ENCODE results near the gene RPP25L. TPM values are rescaled to one million over a fixed set of nuclear protein-coding genes. Genes with fewer than 3 reads are reported as not detected.
"Not testable (repeated sequence)": the region's sequence is repeated elsewhere in the genome, so short reads cannot be mapped to it uniquely, and the experiment has no call there.

Gene RPP25L
- total RNA-seq, 2 donors from 2014 or later, result 52.1 to 53.2 TPM

DNA sequence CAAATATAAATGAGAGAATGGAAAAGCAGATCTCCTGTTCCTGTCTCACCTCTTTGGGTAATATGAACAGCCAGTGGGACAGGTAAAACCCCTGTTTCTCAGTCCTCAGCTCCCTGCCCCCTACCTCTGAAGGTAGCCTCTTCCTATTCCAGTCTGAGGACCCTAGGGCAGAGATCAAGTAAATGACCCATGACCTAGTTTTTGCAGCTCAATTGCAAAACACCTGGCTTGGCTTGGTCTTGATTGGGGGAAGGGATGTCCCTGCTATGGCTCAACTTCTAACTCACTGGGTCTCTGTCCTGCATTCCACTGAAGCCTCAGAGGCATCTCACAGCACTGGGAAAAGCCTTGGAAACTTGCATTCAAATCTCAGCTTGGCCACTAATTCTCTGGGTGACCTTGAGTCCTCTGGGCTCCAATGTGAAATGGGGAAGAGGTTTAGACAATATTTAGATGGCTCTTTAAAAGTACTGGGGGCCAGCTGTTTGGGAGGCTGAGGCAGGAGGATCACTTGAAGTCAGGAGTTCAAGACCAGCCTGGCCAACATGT, 32.9 kb upstream of the RPP25L start:
- peaks cover 7% of the 10 kb centered on the region for H3K4me1 ChIP-seq (replicated peaks)
- H3K27me3 ChIP-seq (replicated peaks; ENCODE audit: insufficient read depth), result no peaks in the 10 kb centered on the region
- intact Hi-C loops (cut with DNase I), result no loop called here
- H3K9me3 ChIP-seq, result no peaks in the 10 kb centered on the region
- peaks cover 3 to 5% of the 10 kb centered on the region in 2 donors for H3K36me3 ChIP-seq
- TF ChIP-seq POLR2A (IDR thresholded peaks at IDR 0.05) (no peak), POLR2AphosphoS5 (IDR thresholded peaks at IDR 0.05) (no peak)
- TF ChIP-seq, protein P1, sequence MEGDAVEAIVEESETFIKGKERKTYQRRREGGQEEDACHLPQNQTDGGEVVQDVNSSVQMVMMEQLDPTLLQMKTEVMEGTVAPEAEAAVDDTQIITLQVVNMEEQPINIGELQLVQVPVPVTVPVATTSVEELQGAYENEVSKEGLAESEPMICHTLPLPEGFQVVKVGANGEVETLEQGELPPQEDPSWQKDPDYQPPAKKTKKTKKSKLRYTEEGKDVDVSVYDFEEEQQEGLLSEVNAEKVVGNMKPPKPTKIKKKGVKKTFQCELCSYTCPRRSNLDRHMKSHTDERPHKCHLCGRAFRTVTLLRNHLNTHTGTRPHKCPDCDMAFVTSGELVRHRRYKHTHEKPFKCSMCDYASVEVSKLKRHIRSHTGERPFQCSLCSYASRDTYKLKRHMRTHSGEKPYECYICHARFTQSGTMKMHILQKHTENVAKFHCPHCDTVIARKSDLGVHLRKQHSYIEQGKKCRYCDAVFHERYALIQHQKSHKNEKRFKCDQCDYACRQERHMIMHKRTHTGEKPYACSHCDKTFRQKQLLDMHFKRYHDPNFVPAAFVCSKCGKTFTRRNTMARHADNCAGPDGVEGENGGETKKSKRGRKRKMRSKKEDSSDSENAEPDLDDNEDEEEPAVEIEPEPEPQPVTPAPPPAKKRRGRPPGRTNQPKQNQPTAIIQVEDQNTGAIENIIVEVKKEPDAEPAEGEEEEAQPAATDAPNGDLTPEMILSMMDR (IDR thresholded peaks at IDR 0.05), result no peak
- no peak overlapping the region for H3K4me3 ChIP-seq
- H3K27ac ChIP-seq, result no peak overlapping the region
- no peak for DNase-seq (ENCODE audit: low spot score)

DNA sequence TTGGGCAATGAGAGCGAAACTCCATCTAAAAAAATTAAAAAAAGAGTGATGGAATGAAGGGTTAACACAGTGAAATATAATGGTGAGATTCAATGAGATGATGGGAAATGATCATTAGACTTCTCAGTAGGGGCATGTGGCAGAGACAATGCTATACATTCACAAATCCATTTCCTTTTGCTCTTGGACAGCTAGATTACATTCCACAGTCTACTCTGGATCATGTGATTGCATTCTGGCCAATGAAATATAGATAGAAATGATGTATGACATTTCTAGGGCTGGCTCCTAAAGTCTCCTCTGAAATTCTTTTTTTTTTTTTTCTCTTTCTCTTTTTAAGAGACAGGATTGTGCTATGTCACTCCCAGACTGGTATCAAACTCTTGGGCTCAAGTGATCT, 30.8 kb upstream of the RPP25L start:
- H3K27ac ChIP-seq, result no peak overlapping the region
- WGBS, result 100% methylated on average over 1 of the region's 1 CpG
- no peaks in the 10 kb centered on the region for H3K27me3 ChIP-seq (replicated peaks; ENCODE audit: insufficient read depth)
- H3K36me3 ChIP-seq, result no peaks in the 10 kb centered on the region
- intact Hi-C loops (cut with DNase I), result no loop called here
- peaks cover 4% of the 10 kb centered on the region for H3K4me1 ChIP-seq (replicated peaks)
- no peak overlapping the region for H3K4me3 ChIP-seq
- H3K9me3 ChIP-seq, result no peaks in the 10 kb centered on the region
- no peak for DNase-seq (ENCODE audit: low spot score)
- TF ChIP-seq, protein P1 (IDR thresholded peaks at IDR 0.05), result no peak
- TF ChIP-seq POLR2AphosphoS5 (IDR thresholded peaks at IDR 0.05) (no peak), POLR2A (IDR thresholded peaks at IDR 0.05) (no peak)

DNA sequence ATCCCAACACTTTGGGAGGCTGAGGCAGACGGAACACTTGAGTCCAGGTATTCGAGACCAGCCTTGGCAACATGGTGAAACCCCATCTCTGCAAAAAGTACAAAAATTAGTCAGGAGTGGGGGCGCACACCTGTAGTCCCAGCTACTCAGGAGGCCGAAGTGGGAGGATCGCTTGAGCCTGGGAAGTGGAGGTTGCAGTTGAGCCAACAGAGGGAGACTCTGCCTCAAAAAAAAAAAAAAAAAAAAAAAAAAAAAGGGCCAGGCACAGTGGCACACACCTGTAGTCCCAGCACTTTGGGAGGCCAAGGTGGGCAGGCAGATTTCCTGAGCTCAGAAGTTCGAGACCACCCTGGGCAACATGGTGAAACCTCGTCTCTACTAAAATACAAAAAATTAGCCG, 27.4 kb upstream of the RPP25L start:
- H3K27ac ChIP-seq; H3K36me3 ChIP-seq; intact Hi-C loops (cut with DNase I); DNase-seq (ENCODE audit: low spot score); H3K4me1 ChIP-seq (replicated peaks); H3K27me3 ChIP-seq (replicated peaks; ENCODE audit: insufficient read depth); H3K4me3 ChIP-seq; H3K9me3 ChIP-seq: not testable (repeated sequence)
- WGBS, result 97% methylated on average over 8 of the region's 8 CpGs

DNA sequence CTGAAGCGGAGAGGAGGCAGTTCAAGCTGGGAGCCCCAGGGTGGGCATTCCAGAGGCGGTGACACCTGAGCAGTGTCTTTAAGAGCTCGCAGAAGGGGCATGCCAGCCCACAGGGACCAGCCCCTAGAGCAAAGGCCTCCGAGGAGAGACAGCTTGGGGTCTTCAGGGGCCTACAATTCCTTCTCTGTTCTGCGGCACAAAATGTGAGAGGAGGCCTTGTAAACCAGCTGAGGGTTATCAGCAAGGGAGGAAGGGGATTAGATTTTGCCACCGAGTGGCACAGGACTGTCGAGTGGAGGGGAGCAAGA, 26.2 kb upstream of the RPP25L start:
- WGBS, result 12% methylated on average over 7 of the region's 7 CpGs
- H3K4me1 ChIP-seq (replicated peaks), result no peaks in the 10 kb centered on the region
- no peak for TF ChIP-seq POLR2AphosphoS5 (IDR thresholded peaks at IDR 0.05)
- no peak for TF ChIP-seq POLR2A (IDR thresholded peaks at IDR 0.05)
- TF ChIP-seq, protein P1 (IDR thresholded peaks at IDR 0.05), result no peak
- H3K27me3 ChIP-seq (replicated peaks; ENCODE audit: insufficient read depth), result no peaks in the 10 kb centered on the region
- no peaks in the 10 kb centered on the region for H3K36me3 ChIP-seq
- DNase-seq (ENCODE audit: low spot score), result no peak
- peak overlapping the region; percentile 78 to 87 for H3K27ac ChIP-seq
- intact Hi-C loops (cut with DNase I), result no loop called here
- H3K9me3 ChIP-seq, result no peaks in the 10 kb centered on the region
- H3K4me3 ChIP-seq, result peak overlapping the region; percentile 74 to 76

DNA sequence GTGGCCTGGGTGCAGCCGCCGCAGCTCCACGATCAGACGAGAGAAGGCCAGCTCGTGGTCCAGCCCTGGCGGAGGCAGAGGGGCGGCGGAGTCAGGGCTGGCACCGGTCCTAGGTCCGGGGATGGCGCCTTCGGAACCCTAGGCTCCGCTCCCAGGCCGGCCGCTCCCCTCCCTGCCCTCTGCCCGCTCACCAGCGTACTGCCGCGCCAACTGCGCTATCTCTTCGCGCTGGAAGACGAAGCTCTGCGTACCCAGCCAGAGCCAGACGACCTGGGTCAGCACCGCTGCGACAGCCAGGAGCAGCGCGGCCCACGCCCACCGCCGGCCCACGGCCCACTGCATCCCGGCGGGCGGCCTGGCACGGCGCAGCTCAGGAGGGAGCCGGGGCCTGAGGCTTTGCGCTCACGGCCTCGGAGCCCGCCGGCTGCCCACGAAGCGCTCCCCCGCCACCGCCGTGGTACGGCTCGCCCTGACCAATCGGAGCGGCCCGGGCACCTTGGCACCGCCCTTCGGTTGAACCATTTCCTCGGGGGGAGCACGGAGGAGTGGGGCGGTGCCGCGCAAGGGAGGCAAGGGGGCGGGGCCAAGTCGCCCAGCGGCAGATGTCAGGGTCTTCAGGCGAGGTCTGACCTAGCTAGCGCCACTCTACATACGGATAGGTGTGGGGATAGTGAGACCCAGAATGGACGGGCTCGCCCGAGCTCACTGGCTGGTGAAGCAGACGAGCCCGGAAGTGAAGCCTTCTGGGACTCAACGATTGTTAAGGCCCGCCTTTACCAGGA, 25.6 kb upstream of the RPP25L start, which contains the start of gene SIGMAR1:
Gene SIGMAR1 (minus strand): TSS at position 432 of the 782 bp plus-strand sequence. CDS start 90 bp downstream, at position 342.
- peak; percentile 92 for DNase-seq (ENCODE audit: low spot score)
- Histone ChIP-seq H3K27me3 (replicated peaks; ENCODE audit: insufficient read depth) (no peaks in the 10 kb centered on the region), H3K4me3 (peak within 1 kb of the TSS; percentile 74 to 76), H3K4me1 (replicated peaks) (no peaks in the 10 kb centered on the region), H3K27ac (peak within 1 kb of the TSS; percentile 78 to 87), H3K36me3 (no peaks in the 10 kb centered on the region), H3K9me3 (no peaks in the 10 kb centered on the region)
- intact Hi-C loops (cut with DNase I), result loop anchor here (2.0 kb wide), 1 partner anchor 25 kb away; the partner anchor contains the start of gene RPP25L
- TF ChIP-seq POLR2AphosphoS5 (IDR thresholded peaks at IDR 0.05), result peak; percentile 94
- peak; percentile 73 for TF ChIP-seq POLR2A (IDR thresholded peaks at IDR 0.05)
- TF ChIP-seq, protein P1 (IDR thresholded peaks at IDR 0.05), result peak in 1 of 4 experiments; percentile 26
- WGBS, result under 1% methylated on average over 66 of the region's 74 CpGs
